ENCODE results near the gene USP25.

The USP25 gene

GRCh38 chr21:15774590-15774989, 44.8 kb downstream of the USP25 start:
- DNase-seq (ENCODE audit: low read depth, low spot score), result no peak
- peaks cover 3% of the 10 kb centered on the region for H3K4me1 ChIP-seq (ENCODE audit: control insufficient read depth, insufficient read depth, low read length)
- no peaks in the 10 kb centered on the region for H3K9me3 ChIP-seq (ENCODE audit: control insufficient read depth, insufficient read depth, low read length)
- no peaks in the 10 kb centered on the region for H3K27me3 ChIP-seq (ENCODE audit: control insufficient read depth, insufficient read depth, low read length)
- no peak overlapping the region for H3K4me3 ChIP-seq (ENCODE audit: low read length)
- no peaks in the 10 kb centered on the region for H3K36me3 ChIP-seq (ENCODE audit: control insufficient read depth, insufficient read depth, low read length)
- WGBS (ENCODE audit: insufficient coverage, insufficient read length), result no CpG with 5 or more reads among the region's 3 CpGs
- H3K27ac ChIP-seq (ENCODE audit: low read length), result no peak overlapping the region

GRCh38 chr21:15775291-15775690, 45.5 kb downstream of the USP25 start:
- no peaks in the 10 kb centered on the region for H3K36me3 ChIP-seq (ENCODE audit: control insufficient read depth, insufficient read depth, low read length)
- WGBS (ENCODE audit: insufficient coverage, insufficient read length), result no CpG with 5 or more reads among the region's 4 CpGs
- no peaks in the 10 kb centered on the region for H3K27me3 ChIP-seq (ENCODE audit: control insufficient read depth, insufficient read depth, low read length)
- no peak overlapping the region for H3K27ac ChIP-seq (ENCODE audit: low read length)
- peaks cover 3% of the 10 kb centered on the region for H3K4me1 ChIP-seq (ENCODE audit: control insufficient read depth, insufficient read depth, low read length)
- H3K9me3 ChIP-seq (ENCODE audit: control insufficient read depth, insufficient read depth, low read length), result no peaks in the 10 kb centered on the region
- no peak for DNase-seq (ENCODE audit: low read depth, low spot score)
- H3K4me3 ChIP-seq (ENCODE audit: low read length), result no peak overlapping the region

- H3K4me1 ChIP-seq (ENCODE audit: control insufficient read depth, insufficient read depth, low read length), result peaks cover 3% of the 10 kb centered on the region
- DNase-seq (ENCODE audit: low read depth, low spot score), result no peak
- no peaks in the 10 kb centered on the region for H3K9me3 ChIP-seq (ENCODE audit: control insufficient read depth, insufficient read depth, low read length)
- no peaks in the 10 kb centered on the region for H3K27me3 ChIP-seq (ENCODE audit: control insufficient read depth, insufficient read depth, low read length)
- no peak overlapping the region for H3K4me3 ChIP-seq (ENCODE audit: low read length)
- H3K36me3 ChIP-seq (ENCODE audit: control insufficient read depth, insufficient read depth, low read length), result no peaks in the 10 kb centered on the region; the same call in 1 of the 2 replicates
- no peak overlapping the region for H3K27ac ChIP-seq (ENCODE audit: low read length)
Measured at GRCh38 chr21:15775981-15776380, 46.2 kb downstream of the USP25 start.

GRCh38 chr21:15776818-15777217, 47.0 kb downstream of the USP25 start:
- H3K4me1 ChIP-seq (ENCODE audit: control insufficient read depth, insufficient read depth, low read length), result peaks cover 2% of the 10 kb centered on the region
- H3K27me3 ChIP-seq (ENCODE audit: control insufficient read depth, insufficient read depth, low read length), result no peaks in the 10 kb centered on the region
- no peak overlapping the region for H3K4me3 ChIP-seq (ENCODE audit: low read length)
- no peak for DNase-seq (ENCODE audit: low read depth, low spot score)
- H3K36me3 ChIP-seq (ENCODE audit: control insufficient read depth, insufficient read depth, low read length), result peaks cover under 1% of the 10 kb centered on the region; the same call in 1 of the 2 replicates
- 100% methylated on average over 1 of the region's 2 CpGs for WGBS (ENCODE audit: insufficient coverage, insufficient read length)
- H3K9me3 ChIP-seq (ENCODE audit: control insufficient read depth, insufficient read depth, low read length), result no peaks in the 10 kb centered on the region
- H3K27ac ChIP-seq (ENCODE audit: low read length), result no peak overlapping the region

- Histone ChIP-seq H3K36me3 (ENCODE audit: control insufficient read depth, insufficient read depth, low read length) (peaks cover 5% of the 10 kb centered on the region; the same call in 1 of the 2 replicates), H3K4me1 (ENCODE audit: control insufficient read depth, insufficient read depth, low read length) (no peaks in the 10 kb centered on the region), H3K4me3 (ENCODE audit: low read length) (no peak overlapping the region), H3K27ac (ENCODE audit: low read length) (no peak overlapping the region), H3K27me3 (ENCODE audit: control insufficient read depth, insufficient read depth, low read length) (no peaks in the 10 kb centered on the region), H3K9me3 (ENCODE audit: control insufficient read depth, insufficient read depth, low read length) (no peaks in the 10 kb centered on the region)
- no CpG with 5 or more reads among the region's 3 CpGs for WGBS (ENCODE audit: insufficient coverage, insufficient read length)
- DNase-seq (ENCODE audit: low read depth, low spot score), result no peak
Measured at GRCh38 chr21:15781986-15782385, 52.2 kb downstream of the USP25 start.

GRCh38 chr21:15788847-15789523, 59.2 kb downstream of the USP25 start:
- no peak for DNase-seq (ENCODE audit: low read depth, low spot score)
- Histone ChIP-seq H3K9me3 (ENCODE audit: control insufficient read depth, insufficient read depth, low read length) (no peaks in the 10 kb centered on the region), H3K4me1 (ENCODE audit: control insufficient read depth, insufficient read depth, low read length) (no peaks in the 10 kb centered on the region), H3K27ac (ENCODE audit: low read length) (no peak overlapping the region), H3K4me3 (ENCODE audit: low read length) (no peak overlapping the region), H3K36me3 (ENCODE audit: control insufficient read depth, insufficient read depth, low read length) (no peaks in the 10 kb centered on the region), H3K27me3 (ENCODE audit: control insufficient read depth, insufficient read depth, low read length) (no peaks in the 10 kb centered on the region)
- WGBS (ENCODE audit: insufficient coverage, insufficient read length), result no CpG with 5 or more reads among the region's 4 CpGs

GRCh38 chr21:15793109-15793508, 63.3 kb downstream of the USP25 start:
- no peak overlapping the region for H3K4me3 ChIP-seq (ENCODE audit: low read length)
- no peak for DNase-seq (ENCODE audit: low read depth, low spot score)
- H3K27me3 ChIP-seq (ENCODE audit: control insufficient read depth, insufficient read depth, low read length), result no peaks in the 10 kb centered on the region
- no peaks in the 10 kb centered on the region for H3K9me3 ChIP-seq (ENCODE audit: control insufficient read depth, insufficient read depth, low read length)
- no peaks in the 10 kb centered on the region for H3K36me3 ChIP-seq (ENCODE audit: control insufficient read depth, insufficient read depth, low read length)
- no peak overlapping the region for H3K27ac ChIP-seq (ENCODE audit: low read length)
- H3K4me1 ChIP-seq (ENCODE audit: control insufficient read depth, insufficient read depth, low read length), result no peaks in the 10 kb centered on the region

GRCh38 chr21:15793550-15794235, 63.9 kb downstream of the USP25 start:
- H3K27ac ChIP-seq (ENCODE audit: low read length), result no peak overlapping the region
- no peak overlapping the region for H3K4me3 ChIP-seq (ENCODE audit: low read length)
- no peaks in the 10 kb centered on the region for H3K4me1 ChIP-seq (ENCODE audit: control insufficient read depth, insufficient read depth, low read length)
- no CpG with 5 or more reads among the region's 1 CpG for WGBS (ENCODE audit: insufficient coverage, insufficient read length)
- no peaks in the 10 kb centered on the region for H3K27me3 ChIP-seq (ENCODE audit: control insufficient read depth, insufficient read depth, low read length)
- H3K9me3 ChIP-seq (ENCODE audit: control insufficient read depth, insufficient read depth, low read length), result no peaks in the 10 kb centered on the region
- no peaks in the 10 kb centered on the region for H3K36me3 ChIP-seq (ENCODE audit: control insufficient read depth, insufficient read depth, low read length)
- no peak for DNase-seq (ENCODE audit: low read depth, low spot score)

- WGBS (ENCODE audit: insufficient coverage, insufficient read length), result no CpG with 5 or more reads among the region's 2 CpGs
- Histone ChIP-seq H3K27me3 (ENCODE audit: control insufficient read depth, insufficient read depth, low read length) (no peaks in the 10 kb centered on the region), H3K36me3 (ENCODE audit: control insufficient read depth, insufficient read depth, low read length) (no peaks in the 10 kb centered on the region), H3K27ac (ENCODE audit: low read length) (no peak overlapping the region), H3K4me3 (ENCODE audit: low read length) (no peak overlapping the region), H3K9me3 (ENCODE audit: control insufficient read depth, insufficient read depth, low read length) (no peaks in the 10 kb centered on the region), H3K4me1 (ENCODE audit: control insufficient read depth, insufficient read depth, low read length) (no peaks in the 10 kb centered on the region)
- no peak for DNase-seq (ENCODE audit: low read depth, low spot score)
Measured at GRCh38 chr21:15794277-15794912, 64.6 kb downstream of the USP25 start.

GRCh38 chr21:15795533-15795932, 65.8 kb downstream of the USP25 start:
- no peak overlapping the region for H3K27ac ChIP-seq (ENCODE audit: low read length)
- no peaks in the 10 kb centered on the region for H3K9me3 ChIP-seq (ENCODE audit: control insufficient read depth, insufficient read depth, low read length)
- no peak for DNase-seq (ENCODE audit: low read depth, low spot score)
- H3K4me3 ChIP-seq (ENCODE audit: low read length), result no peak overlapping the region
- no peaks in the 10 kb centered on the region for H3K27me3 ChIP-seq (ENCODE audit: control insufficient read depth, insufficient read depth, low read length)
- H3K4me1 ChIP-seq (ENCODE audit: control insufficient read depth, insufficient read depth, low read length), result no peaks in the 10 kb centered on the region
- no peaks in the 10 kb centered on the region for H3K36me3 ChIP-seq (ENCODE audit: control insufficient read depth, insufficient read depth, low read length)
- no CpG with 5 or more reads among the region's 4 CpGs for WGBS (ENCODE audit: insufficient coverage, insufficient read length)

Measured in iPS DF 6.9 (cell line).